Activated T-helper 1 cell treated with anti-CD3 and anti-CD28 coated beads, Interleukin-2, amount 50 U/mL, for 16 hours (primary cell): ENCODE data around the gene TNS2.

Source experiments
- DNase-seq, 2 donors: peaks; one replicate each; pipeline ENCODE4 v3.0.0-alpha.2; 2020; ENCODE audit warnings: low read depth in 1 of 2, low spot score in 1 of 2

The TNS2 gene

GRCh38 chr12:53057816-53058500 lies 8.1 kb downstream of the TNS2 start:
- no peak for DNase-seq

DNA sequence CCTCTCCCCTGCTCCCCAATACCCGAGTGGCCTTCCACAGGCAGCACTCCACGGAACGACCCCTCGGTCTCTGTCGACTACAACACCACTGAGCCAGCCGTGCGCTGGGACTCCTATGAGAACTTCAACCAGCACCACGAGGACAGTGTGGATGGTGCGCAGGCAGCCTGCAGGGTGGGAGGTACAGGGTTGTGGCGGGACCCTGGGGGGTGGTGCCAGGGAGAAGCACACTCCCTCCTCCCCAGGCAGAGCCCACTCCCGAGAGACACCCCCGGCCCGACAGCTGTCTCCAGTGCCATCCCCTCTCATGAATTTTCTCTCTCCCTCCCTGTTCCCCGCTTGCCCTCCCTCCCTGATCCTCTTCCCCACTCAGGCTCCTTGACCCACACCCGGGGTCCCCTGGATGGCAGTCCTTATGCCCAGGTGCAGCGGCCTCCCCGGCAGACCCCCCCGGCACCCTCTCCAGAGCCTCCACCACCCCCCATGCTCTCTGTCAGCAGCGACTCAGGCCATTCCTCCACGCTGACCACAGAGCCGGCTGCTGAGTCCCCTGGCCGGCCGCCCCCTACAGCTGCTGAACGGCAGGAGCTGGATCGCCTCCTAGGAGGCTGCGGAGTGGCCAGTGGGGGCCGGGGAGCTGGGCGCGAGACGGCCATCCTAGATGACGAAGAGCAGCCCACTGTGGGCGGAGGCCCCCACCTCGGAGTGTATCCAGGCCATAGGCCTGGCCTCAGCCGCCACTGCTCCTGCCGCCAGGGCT lies 9.0 kb downstream of the TNS2 start:
- no peak for DNase-seq

DNA sequence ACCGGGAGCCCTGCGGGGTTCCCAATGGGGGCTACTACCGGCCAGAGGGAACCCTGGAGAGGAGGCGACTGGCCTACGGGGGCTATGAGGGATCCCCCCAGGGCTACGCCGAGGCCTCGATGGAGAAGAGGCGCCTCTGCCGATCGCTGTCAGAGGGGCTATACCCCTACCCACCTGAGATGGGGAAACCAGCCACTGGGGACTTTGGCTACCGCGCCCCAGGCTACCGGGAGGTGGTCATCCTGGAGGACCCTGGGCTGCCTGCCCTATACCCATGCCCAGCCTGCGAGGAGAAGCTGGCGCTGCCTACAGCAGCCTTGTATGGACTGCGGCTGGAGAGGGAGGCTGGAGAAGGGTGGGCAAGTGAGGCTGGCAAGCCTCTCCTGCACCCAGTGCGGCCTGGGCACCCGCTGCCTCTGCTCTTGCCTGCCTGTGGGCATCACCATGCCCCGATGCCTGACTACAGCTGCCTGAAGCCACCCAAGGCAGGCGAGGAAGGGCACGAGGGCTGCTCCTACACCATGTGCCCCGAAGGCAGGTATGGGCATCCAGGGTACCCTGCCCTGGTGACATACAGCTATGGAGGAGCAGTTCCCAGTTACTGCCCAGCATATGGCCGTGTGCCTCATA lies 9.7 kb downstream of the TNS2 start:
- no peak for DNase-seq

- no peak for DNase-seq
Observed at GRCh38 chr12:53060064-53060720, 10.3 kb downstream of the TNS2 start.

DNA sequence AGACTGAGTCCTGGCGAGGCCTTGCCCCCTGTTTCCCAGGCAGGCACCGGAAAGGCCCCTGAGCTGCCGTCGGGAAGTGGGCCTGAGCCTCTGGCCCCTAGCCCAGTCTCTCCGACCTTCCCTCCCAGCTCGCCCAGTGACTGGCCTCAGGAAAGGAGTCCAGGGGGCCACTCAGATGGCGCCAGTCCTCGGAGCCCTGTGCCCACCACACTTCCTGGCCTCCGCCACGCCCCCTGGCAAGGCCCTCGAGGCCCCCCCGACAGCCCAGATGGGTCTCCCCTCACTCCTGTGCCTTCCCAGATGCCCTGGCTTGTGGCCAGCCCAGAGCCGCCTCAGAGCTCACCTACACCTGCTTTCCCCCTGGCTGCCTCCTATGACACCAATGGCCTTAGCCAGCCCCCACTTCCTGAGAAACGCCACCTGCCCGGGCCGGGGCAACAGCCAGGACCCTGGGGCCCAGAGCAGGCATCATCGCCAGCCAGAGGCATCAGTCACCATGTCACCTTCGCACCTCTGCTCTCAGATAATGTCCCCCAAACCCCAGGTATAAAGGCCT lies 10.9 kb downstream of the TNS2 start:
- DNase-seq = no peak

DNA sequence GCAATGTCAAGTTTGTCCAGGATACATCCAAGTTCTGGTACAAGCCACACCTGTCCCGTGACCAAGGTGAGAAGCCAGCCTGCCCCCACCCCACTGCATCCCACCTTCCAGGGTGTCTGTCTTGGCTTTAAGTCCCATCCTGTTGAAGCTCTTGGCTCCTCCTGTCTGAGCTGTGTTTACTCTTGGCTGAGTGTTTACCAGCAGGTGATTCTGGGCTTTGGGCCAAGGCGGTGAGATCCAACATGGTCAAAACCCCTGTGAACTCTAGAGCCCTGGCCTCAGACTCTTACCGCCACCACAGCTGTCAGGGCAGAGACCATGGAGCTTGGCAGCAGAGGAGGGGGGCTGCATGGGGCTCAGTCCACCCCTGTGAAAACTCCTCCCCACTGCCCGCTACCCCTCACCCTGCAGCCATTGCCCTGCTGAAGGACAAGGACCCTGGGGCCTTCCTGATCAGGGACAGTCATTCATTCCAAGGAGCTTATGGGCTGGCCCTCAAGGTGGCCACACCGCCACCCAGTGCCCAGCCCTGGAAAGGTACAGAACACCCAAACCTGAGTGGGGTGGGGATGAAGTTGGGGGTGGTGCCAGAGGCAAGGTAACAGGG lies 11.6 kb downstream of the TNS2 start:
- no peak for DNase-seq

- no peak for DNase-seq
Observed at GRCh38 chr12:53062011-53062961, 12.4 kb downstream of the TNS2 start.

GRCh38 chr12:53062977-53063707 lies 13.3 kb downstream of the TNS2 start:
- DNase-seq = no peak

DNA sequence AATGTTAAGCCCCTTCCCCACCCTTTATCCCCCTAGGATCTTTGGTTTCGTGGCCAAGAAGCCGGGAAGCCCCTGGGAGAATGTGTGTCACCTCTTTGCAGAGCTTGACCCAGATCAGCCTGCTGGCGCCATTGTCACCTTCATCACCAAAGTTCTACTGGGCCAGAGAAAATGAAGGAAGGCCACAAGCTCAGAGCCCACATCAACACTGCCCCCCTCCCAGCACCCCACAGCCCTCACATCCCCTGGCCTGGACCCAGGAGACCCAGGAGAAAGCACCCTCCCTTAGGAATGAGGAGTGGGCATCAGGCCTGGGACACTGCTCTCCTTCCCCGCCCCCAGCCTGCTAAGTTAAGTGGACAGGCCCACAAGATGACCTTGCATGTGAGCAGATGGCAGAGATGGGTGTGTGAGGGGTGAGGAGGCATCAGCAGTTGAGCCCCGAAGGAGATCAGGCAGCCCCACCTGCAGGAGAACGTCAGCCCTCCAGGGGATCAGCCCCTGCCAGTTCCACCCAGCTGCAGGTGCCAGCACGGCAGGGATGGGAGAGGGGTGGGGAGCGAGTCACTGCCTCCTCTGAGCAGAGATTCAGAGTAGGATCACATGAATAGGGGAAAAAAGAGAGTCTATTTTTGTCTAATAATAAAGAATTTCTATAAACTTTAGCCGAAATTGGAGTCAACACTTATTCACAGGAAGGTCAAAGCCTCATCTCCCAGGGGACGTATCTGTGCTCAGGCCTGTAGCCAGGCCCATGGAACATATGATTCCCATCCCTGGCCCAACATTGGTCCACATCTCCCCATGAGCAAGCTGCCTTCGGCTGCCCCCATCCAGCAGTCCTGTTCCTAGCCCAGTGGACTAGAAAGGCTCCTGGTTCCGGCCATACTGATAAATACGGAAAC lies 14.1 kb downstream of the TNS2 start:
- no peak for DNase-seq

- no peak for DNase-seq
Observed at GRCh38 chr12:53064613-53065436, 15.0 kb downstream of the TNS2 start.

DNA sequence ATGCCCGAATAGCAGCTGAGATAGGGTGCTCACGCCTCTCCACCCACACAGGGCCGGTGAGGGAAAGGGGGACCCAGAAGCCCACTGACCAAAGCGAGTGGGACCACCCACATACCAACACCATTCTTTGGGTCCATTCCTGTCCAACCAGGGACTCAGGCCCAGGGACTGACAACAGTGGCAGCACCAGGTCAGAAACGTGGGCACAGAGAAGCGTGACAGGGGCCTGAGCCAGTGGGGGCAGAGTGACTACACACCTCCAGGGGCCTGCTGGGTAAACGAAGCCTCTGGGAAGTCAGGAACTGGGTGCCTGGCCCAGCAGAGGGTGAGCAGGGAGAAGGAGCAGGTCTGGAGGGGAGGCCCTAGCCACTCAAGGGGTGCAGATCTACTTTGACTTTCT lies 15.6 kb downstream of the TNS2 start:
- no peak for DNase-seq

GRCh38 chr12:53065975-53066931 lies 16.4 kb downstream of the TNS2 start:
- peak; percentile 44 to 54 for DNase-seq

GRCh38 chr12:53067074-53067992 lies 17.5 kb downstream of the TNS2 start:
- no peak for DNase-seq

- DNase-seq = no peak
Observed at GRCh38 chr12:53067993-53068770, 18.3 kb downstream of the TNS2 start.
